NCI-H187 treated with DMSO at 0.1 percent for 48 hours (cell line): Measurements from ENCODE around the gene TMC5.
A peak's percentile ranks its signal among the peaks of the same experiment; 100 is the strongest.
"Not testable (repeated sequence)": the region's sequence is repeated elsewhere in the genome, so short reads cannot be mapped to it uniquely, and the experiment has no call there.

ENCODE experiments used
- DNase-seq: peaks from one replicate; lab custom pipeline; 2025; lab: John Stamatoyannopoulos, UW

TMC5 gene

DNA sequence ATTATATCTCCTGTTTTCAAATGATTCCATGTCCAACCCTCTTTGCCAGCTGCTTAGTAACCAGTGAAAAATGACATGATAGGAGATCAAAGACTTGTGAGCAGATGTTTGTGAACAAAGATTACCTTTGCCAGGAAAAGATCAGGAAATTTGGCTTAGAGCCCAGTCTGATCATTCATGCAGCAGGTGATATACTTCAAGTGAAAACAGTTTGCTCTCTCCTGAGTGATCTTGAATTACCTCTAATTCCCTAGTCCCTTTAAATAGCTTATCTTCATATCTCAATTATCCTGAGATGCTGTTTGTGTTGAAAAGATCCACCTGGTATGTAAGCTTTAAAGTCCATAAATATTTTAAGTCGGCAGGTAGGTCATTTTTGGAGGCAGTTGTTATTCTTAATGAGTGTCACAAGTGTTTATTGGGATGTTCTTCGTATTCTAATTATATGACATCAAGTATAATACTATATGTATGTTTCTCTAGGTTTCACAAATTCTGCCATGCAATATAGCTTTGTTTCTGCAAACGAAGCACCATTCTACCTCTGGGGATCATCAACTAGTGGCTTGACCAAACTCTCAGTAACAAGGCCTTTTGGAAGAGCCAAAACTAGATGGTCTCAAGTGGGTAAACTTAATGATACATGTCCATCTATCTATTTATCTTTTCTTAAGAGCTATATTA, 124.6 kb downstream of the TMC5 start:
- DNase-seq: peak; percentile 40

DNA sequence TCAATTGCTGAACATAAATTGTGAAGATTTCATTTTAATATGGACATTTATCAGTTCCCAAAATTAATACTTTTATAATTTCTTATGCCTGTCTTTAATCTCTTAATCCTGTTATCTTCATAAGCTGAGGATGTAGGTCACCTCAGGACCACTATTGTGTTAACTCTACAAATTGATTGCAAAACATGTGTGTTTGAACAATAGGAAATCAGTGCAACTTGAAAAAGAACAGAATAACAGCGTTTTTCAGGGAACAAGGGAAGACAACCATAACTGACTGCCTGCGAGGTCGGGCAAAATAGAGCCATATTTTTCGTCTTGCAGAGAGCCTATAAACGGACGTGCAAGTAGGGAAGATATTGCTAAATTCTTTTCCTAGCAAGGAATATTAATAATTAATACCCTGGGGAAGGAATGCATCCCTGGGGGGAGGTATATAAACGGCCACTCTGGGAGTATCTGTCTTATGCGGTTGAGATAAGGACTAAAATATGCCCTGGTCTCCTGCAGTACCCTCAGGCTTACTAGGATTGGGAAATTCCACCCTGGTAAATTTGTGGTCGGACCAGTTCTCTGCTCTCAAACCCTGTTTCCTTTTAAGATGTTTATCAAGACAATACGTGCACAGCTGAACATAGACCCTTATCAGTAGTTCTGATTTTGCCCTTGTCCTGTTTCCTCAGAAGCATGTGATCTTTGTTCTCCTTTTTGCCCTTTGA, 125.8 kb downstream of the TMC5 start:
- not testable (repeated sequence) for DNase-seq

DNA sequence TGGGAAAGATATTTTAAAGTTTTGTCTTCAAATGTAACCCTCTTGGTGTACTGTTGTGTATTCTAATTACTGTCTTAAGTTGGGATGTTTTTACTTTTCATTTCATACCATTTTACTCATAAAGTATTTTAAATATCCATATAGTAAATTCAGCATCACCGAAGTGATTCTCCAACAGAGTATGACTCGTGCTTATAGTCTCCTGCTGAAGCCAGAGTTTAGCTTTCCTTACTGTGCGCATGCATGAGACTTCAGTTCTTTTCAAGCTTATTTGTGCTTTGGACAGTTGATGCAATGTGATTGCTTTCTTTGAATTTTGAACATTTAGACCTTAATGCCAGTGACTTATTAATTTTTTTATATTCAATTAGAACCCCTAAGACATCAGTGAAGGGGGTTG, 130.5 kb downstream of the TMC5 start:
- no peak for DNase-seq
